DMS153 (cell line): ENCODE results near the gene CSF2RB.

ENCODE experiments used
- DNase-seq: peaks from one replicate; lab custom pipeline; 2025; lab: John Stamatoyannopoulos, UW

CSF2RB gene

GRCh38 chr22:36921309-36922104 lies 8.1 kb downstream of the CSF2RB start:
- no peak for DNase-seq

DNA sequence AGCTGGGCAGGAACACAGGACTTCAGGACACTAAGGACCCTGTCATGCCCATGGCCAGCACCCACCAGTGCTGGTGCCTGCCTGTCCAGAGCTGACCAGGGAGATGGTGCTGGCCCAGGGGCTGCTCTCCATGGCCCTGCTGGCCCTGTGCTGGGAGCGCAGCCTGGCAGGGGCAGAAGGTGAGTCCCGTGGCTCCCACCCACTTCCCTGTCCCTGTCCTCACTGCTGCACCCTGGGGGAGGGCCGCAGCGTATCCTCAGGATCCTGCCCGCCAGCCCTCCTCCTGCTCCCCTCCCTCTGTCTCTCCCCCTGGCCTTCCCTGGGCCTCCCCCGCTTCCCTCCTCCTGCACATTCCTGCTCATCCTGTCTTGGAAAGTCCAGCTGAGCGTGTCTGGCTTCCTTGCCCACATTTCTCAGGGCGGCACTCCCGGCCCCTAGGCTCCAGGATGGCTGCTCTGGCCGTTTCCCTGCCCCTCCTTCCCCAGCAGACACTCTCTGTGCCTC lies 8.7 kb downstream of the CSF2RB start:
- no peak for DNase-seq

GRCh38 chr22:36922711-36923110 lies 9.3 kb downstream of the CSF2RB start:
- no peak for DNase-seq

DNA sequence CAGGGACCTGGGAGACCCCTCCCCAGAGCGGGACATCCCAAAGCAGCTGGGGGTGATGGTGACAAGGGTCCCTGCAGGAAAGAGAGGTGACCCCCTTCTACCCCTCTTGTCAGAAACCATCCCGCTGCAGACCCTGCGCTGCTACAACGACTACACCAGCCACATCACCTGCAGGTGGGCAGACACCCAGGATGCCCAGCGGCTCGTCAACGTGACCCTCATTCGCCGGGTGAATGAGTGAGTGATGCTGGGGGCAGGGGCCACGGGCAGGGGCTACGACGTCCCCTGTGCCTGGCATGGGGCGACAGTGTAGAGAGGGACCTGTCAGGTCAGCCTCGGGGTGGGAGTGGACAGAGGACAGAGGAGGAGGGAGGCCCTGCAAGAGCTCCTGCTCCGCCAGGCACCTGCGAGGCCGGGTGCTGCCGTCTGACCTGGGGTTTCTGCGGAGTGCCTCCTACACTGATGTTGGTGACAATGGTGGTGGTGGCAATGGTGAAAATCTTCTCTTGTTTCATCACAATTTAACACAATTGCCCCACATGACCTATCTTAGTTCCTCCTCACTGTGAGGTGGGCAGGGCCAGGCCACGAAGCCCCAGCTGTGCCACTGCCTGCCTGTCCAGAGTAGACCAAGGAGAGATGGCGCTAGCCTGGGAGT lies 9.8 kb downstream of the CSF2RB start:
- DNase-seq = no peak

GRCh38 chr22:36924151-36924698 lies 10.8 kb downstream of the CSF2RB start:
- no peak for DNase-seq

DNA sequence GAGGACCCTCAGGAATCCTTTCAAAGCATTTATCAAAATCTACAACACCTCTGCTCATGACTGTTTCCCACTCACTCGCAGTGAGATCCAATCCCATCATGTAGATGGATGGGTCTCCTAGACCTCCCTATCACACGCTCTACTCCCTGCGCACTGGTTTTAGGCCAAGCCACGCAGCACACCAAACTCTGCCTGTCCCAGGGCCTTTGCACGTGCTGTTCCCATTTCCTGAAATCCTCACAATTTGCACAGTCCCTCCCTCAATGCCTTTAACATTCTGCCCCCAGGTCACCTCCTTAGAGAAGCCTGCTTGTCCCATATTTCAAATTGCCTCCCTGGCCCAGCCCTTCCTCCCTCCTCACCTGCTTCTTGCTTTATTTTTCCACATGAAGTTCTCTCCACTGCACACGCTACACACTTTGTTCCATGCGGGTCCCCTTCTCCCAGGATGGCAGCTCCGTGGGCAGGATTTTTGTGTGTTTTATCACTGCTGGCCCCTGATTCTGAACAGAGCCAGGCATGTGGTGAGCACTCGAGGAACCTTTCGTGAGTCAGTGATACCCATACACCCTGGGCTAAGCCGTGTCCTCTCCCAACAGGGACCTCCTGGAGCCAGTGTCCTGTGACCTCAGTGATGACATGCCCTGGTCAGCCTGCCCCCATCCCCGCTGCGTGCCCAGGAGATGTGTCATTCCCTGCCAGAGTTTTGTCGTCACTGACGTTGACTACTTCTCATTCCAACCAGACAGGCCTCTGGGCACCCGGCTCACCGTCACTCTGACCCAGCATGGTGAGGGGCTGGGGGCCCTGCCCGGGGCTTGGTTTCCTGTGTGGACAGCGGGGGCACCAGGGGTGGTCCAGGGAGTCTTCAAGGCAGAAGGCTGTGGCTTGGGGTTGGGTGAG lies 12.2 kb downstream of the CSF2RB start:
- DNase-seq = no peak

GRCh38 chr22:36926309-36926708 lies 12.9 kb downstream of the CSF2RB start:
- DNase-seq = no peak

GRCh38 chr22:36926721-36927435 lies 13.4 kb downstream of the CSF2RB start:
- DNase-seq = no peak

GRCh38 chr22:36927671-36928070 lies 14.2 kb downstream of the CSF2RB start:
- no peak for DNase-seq

DNA sequence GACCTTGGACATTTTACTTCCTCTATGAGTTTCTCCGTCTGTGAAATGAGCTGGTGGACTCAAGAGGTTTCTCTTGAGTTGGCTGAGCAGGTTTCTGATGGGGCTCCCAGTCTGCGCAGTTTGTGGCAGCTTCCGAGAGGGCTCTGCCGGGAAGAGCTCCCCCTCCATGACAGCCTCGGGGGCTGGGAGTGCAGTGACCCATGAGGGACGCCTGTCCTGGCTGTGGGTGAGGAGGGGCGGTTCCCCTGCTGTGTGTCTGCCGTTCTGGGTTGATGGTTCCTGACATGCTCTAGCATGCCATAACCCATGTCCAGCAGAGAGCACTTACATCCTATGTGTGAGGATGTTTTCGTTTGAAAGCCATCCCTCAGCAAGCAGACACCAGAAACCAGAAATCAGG lies 14.8 kb downstream of the CSF2RB start:
- no peak for DNase-seq

DNA sequence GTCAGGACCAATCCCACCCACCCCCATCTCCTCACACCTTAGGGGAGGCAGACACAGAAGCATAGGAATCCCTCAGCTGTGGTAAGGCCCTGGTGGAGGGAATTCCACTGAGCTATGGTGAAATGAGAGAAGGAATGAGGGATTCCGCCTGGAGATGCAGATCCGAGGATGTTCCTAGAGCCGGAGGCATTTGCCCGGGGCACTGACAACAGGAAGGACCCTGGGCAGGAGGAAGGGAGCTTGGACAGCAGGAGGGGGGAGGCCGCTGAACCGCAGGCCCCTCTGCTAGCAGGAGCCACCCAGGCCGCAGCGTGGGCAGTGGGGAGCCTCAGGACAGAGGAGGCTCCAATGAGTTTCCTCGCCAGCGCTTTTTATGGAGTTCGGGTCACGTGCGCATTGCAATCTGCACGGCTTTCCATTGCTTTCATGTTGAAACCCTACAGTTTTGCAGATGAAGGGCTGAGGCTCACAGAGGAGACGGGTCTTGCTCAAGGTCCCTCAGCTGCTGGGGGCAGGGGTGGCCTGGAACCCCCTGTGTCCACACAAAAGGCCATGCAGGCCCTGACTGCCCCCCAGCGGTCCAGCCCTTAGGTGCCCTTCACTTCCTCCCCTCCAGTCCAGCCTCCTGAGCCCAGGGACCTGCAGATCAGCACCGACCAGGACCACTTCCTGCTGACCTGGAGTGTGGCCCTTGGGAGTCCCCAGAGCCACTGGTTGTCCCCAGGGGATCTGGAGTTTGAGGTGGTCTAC lies 15.5 kb downstream of the CSF2RB start:
- no peak for DNase-seq

DNA sequence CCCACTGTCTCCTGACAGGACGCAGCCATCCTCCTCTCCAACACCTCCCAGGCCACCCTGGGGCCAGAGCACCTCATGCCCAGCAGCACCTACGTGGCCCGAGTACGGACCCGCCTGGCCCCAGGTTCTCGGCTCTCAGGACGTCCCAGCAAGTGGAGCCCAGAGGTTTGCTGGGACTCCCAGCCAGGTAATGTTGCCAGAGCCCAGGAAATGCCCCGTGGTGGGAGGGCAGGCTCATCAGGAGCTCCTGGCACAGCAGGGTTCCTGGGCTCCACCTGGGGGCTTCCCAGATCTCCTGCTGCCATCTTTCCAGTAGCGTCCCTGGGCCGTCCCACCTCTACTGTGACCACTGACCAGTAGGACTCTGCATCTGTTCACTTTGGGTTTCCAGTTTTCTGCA lies 16.2 kb downstream of the CSF2RB start:
- no peak for DNase-seq

DNA sequence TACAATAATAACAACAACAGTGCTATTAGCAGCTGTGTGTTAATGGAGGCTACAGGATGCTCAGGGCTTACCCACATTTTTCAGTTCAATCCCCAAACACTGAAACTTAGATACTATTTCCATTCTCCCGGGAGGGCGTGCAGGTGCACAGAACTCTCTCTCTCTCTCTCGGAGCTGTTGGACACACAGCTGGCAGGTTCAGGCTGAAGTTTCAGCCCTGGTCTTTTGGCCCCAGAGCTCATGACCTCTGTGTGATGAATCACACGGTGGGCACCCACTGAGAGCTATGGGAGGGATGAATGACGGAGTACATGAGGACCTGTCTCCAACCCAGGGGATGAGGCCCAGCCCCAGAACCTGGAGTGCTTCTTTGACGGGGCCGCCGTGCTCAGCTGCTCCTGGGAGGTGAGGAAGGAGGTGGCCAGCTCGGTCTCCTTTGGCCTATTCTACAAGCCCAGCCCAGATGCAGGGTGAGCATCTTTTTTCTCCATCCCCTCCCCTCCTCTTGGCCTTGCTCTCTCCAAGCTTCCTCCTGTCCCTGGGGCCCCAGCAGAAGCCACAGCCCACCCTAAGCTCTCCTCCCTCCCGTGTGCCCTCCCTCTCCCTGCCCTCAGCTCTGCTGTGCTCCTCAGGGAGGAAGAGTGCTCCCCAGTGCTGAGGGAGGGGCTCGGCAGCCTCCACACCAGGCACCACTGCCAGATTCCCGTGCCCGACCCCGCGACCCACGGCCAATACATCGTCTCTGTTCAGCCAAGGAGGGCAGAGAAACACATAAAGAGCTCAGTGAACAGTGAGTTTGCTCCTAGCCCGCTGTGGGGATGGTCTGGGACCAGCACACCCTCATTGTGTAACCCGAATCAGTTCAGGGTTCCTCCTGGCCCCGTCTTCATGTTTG lies 16.9 kb downstream of the CSF2RB start:
- DNase-seq = no peak

GRCh38 chr22:36931446-36931845 lies 18.0 kb downstream of the CSF2RB start:
- DNase-seq = no peak

DNA sequence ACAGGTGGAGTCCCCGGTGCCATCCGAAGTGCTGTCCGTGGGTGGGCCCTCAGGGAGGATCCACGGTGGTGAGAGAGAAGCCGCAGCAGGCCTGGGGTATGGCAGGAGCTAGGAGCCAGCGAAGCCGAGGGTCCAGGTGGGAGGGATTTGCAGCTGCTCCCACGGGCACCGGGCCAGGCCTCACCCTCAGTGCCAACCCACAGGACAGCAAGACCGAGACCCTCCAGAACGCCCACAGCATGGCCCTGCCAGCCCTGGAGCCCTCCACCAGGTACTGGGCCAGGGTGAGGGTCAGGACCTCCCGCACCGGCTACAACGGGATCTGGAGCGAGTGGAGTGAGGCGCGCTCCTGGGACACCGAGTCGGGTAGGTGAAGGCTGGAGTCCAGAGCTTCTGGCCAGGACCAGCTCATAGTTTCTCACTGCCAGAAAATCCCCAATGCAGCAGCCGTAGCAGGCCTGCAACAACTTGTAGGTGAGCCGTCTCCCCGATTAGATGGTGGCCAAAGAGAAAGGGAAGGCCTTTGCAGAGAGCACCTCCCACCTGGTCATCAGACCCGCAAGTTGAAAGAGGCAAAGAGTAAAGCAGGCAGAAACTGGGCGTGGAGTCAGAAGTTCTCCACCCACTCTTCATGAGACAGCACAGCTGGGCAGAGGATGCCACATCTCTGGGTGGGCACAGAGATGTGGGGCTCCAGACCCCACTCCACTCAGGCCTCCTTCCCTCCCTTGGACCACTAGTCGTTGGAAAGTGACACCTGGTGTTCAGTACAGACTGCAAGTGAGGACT lies 20.4 kb downstream of the CSF2RB start:
- no peak for DNase-seq

DNA sequence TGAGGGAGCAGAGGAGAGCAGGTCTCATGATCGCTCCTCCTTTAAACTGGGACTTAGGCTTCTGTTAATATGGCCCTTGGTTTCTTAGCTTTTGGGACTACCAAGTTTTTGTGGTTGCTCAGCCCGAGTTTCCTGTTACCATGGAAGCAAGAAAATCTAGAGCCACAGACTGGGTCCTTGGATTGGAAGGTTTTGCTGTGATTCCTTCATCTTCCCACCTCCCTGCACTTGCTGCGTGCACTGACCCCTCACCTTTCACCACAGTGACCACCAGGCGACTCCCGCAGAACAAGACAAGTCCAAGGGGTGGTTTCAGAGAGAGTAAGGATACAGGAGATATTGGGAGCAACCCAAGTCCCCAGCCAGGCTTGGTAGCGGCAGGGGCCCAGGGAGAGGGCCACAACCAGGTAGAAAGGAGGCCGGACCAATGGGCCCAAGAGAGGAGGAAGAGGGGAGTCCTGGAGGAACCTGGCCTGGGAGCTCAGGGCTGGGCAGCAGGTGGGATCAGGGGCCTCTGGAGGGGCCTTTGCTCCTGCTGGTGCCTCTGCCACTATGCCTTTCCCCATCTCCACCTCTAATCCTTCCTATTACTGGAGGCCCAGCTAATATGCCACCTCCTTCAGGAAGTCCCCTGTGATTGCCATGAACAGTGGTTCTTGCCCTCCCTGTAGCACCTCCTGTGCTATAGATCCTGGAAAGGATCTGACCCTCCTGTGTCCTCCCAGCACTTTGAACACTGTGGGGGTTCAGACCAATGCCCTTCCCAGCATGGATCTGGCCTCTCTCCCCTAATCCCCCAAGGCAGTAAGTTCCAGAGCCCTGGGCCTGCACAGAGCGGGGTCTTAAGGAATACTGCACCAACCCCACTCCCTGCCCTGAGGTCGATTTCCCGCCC lies 21.2 kb downstream of the CSF2RB start:
- DNase-seq = no peak

GRCh38 chr22:36935313-36935610 lies 21.8 kb downstream of the CSF2RB start:
- no peak for DNase-seq

DNA sequence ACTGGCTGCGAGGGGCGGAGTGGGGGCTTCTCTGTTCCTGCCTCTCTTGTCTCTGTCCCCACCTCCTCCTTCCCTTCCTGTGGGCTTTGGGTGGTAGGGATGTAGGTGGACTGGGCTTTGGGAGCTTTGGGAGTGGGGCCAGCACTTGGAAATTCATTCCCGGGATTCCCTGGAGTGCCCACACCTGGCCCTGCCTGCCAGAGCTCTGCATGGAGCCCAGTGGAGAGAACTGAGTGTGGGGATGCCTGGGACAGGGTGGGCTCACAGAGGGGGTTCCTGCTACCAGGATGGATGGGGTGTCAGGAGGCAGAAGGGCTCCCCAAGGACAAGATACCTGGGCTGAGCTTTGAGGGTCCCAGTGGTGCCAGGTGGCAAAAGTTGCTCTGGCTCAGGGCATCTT lies 22.3 kb downstream of the CSF2RB start:
- no peak for DNase-seq
